ENCODE results near the gene TTC27.

DNA sequence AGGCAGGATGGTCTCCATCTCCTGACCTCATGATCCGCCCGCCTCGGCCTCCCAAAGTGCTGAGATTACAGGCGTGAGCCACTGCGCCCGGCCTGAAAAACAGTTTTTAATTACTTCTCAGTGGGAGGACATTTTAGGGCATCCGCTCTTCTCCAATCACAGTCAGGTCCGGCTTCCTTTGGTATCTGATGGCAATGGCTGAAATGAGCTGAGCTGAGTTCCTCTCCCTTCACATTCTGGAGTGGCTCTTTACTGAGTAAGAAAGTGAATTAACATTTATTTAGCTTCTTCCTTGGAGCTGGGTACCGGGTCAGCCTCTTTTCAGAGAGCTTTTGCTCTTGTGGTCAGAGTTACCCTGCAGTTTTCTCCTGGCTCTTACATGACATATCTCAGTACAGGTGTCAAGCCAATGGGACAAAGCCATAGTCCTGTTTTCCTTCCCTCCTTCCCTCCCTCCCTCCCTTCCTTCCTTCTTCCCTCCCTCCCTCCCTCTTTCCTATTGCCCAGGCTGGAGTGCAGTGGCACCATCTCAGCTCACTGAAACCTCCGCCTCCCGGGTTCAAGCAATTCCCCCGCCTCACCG is 1.1 kb upstream of the TTC27 start:
- TF ChIP-seq CTCF (IDR thresholded peaks at IDR 0.05; ENCODE audit: low read depth, low read length) = no peak
- no peak for TF ChIP-seq EZH2phosphoT487 (IDR thresholded peaks at IDR 0.05; ENCODE audit: low read depth)
